BLaER1 (cell line): ENCODE data around the gene ARHGEF33.
"Not testable (repeated sequence)": the region's sequence is repeated elsewhere in the genome, so short reads cannot be mapped to it uniquely, and the experiment has no call there.

ENCODE experiments used
- H3K27ac ChIP-seq: shearing (Covaris generic); formaldehyde crosslinking; 2 replicates; pipeline ENCODE4 v1.8.1; 2022
- H3K27me3 ChIP-seq: shearing (Covaris generic); formaldehyde crosslinking; 2 replicates; pipeline ENCODE4 v1.8.1; 2022
- H3K36me3 ChIP-seq: shearing (Covaris generic); formaldehyde crosslinking; 2 replicates; pipeline ENCODE4 v1.8.1; 2022
- H3K4me1 ChIP-seq: shearing (Covaris generic); formaldehyde crosslinking; 2 replicates; pipeline ENCODE4 v1.8.1; 2022
- H3K4me2 ChIP-seq: shearing (Covaris generic); formaldehyde crosslinking; 2 replicates; pipeline ENCODE4 v1.8.1; 2022
- H3K4me3 ChIP-seq: shearing (Covaris generic); formaldehyde crosslinking; 2 replicates; pipeline ENCODE4 v1.8.1; 2022
- H3K9ac ChIP-seq: shearing (Covaris generic); formaldehyde crosslinking; 2 replicates; pipeline ENCODE4 v1.8.1; 2022
- H3K9me3 ChIP-seq: shearing (Covaris generic); formaldehyde crosslinking; 2 replicates; pipeline ENCODE4 v1.8.1; 2022
- H4K20me1 ChIP-seq: shearing (Covaris generic); formaldehyde crosslinking; 2 replicates; pipeline ENCODE4 v1.8.1; 2022
- Cebpa-rat ChIP-seq: shearing (Covaris generic); IDR thresholded peaks from 2 replicates; pipeline ENCODE4 v1.8.1; 2022

The ARHGEF33 gene

DNA sequence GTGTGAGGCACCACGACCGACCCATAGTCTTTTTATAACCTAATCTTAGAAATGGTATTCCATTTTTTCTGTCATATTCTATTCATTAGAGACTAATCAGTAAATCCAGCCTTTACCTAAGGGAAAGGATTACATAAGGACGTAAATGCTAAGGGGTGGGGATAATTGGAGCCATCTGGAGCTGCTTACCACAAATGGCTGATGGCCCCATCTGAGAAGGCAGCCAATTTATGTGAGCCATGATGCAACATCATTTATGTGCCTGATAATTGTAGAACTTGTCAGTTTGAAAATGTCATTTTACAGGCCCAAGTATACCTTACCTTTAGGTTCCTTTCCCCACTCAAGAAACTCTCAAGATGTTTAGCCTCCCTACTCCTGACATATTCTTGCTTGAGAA, 44.0 kb downstream of the ARHGEF33 start:
- Histone ChIP-seq H4K20me1 (no peaks in the 10 kb centered on the region), H3K4me1 (0 out of 2 replicates have a peak, but pooled peaks cover 4% of the 10 kb centered on the region), H3K36me3 (no peaks in the 10 kb centered on the region), H3K9ac (no peak overlapping the region), H3K27ac (no peak overlapping the region), H3K4me2 (no peak overlapping the region), H3K4me3 (no peak overlapping the region), H3K9me3 (no peaks in the 10 kb centered on the region), H3K27me3 (no peaks in the 10 kb centered on the region)
- TF ChIP-seq Cebpa-rat: no peak

GRCh38 chr2:38934742-38935141, 45.1 kb downstream of the ARHGEF33 start:
- Histone ChIP-seq H3K9ac (no peak overlapping the region), H3K4me3 (no peak overlapping the region), H3K9me3 (no peaks in the 10 kb centered on the region), H3K27ac (no peak overlapping the region), H3K4me2 (0 out of 2 replicates have a peak overlapping the region, but pooled peaks have one; percentile 7), H4K20me1 (no peaks in the 10 kb centered on the region), H3K27me3 (no peaks in the 10 kb centered on the region), H3K36me3 (no peaks in the 10 kb centered on the region), H3K4me1 (0 out of 2 replicates have a peak, but pooled peaks cover 4% of the 10 kb centered on the region)
- no peak for TF ChIP-seq Cebpa-rat

GRCh38 chr2:38935568-38936172, 46.0 kb downstream of the ARHGEF33 start:
- Histone ChIP-seq H3K27me3 (no peaks in the 10 kb centered on the region), H3K4me1 (0 out of 2 replicates have a peak, but pooled peaks cover 4% of the 10 kb centered on the region), H3K27ac (no peak overlapping the region), H3K36me3 (no peaks in the 10 kb centered on the region), H3K4me2 (no peak overlapping the region), H4K20me1 (no peaks in the 10 kb centered on the region), H3K9ac (no peak overlapping the region), H3K9me3 (no peaks in the 10 kb centered on the region), H3K4me3 (no peak overlapping the region)
- no peak for TF ChIP-seq Cebpa-rat

DNA sequence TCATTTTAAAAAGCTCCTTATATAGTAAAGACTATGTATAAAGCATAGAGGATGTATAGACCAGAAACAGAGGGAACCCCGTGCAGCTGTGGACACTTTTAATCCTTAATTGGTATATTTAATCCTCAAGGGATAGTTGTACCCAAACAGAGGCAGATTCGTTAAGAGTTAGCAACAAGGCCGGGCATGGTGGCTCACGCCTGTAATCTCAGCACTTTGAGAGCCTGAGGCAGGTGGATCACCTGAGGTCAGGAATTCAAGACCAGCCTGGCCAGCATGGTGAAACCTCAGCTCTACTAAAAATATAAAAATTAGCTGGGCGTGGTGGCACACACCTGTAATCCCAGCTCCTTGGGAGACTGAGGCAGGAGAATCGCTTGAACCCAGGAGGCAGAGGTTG, 46.8 kb downstream of the ARHGEF33 start:
- H3K4me1 ChIP-seq, H3K9ac ChIP-seq, H3K36me3 ChIP-seq, H4K20me1 ChIP-seq, H3K27ac ChIP-seq, H3K4me2 ChIP-seq, H3K27me3 ChIP-seq, H3K9me3 ChIP-seq, H3K4me3 ChIP-seq: not testable (repeated sequence)

GRCh38 chr2:38937548-38937947, 47.9 kb downstream of the ARHGEF33 start:
- H3K9ac ChIP-seq: no peak overlapping the region
- no peak overlapping the region for H3K27ac ChIP-seq
- no peaks in the 10 kb centered on the region for H3K36me3 ChIP-seq
- 0 out of 2 replicates have a peak, but pooled peaks cover 4% of the 10 kb centered on the region for H3K4me1 ChIP-seq
- no peak overlapping the region for H3K4me2 ChIP-seq
- TF ChIP-seq Cebpa-rat: no peak
- H4K20me1 ChIP-seq: no peaks in the 10 kb centered on the region
- H3K4me3 ChIP-seq: no peak overlapping the region
- H3K27me3 ChIP-seq: no peaks in the 10 kb centered on the region
- no peaks in the 10 kb centered on the region for H3K9me3 ChIP-seq

- Histone ChIP-seq H3K4me2 (no peak overlapping the region), H4K20me1 (no peaks in the 10 kb centered on the region), H3K9ac (no peak overlapping the region), H3K4me1 (no peaks in the 10 kb centered on the region), H3K36me3 (no peaks in the 10 kb centered on the region), H3K27ac (no peak overlapping the region), H3K4me3 (no peak overlapping the region), H3K9me3 (no peaks in the 10 kb centered on the region), H3K27me3 (no peaks in the 10 kb centered on the region)
- no peak for TF ChIP-seq Cebpa-rat
Measured at GRCh38 chr2:38940746-38941145, 51.1 kb downstream of the ARHGEF33 start.

GRCh38 chr2:38943784-38944183, 54.1 kb downstream of the ARHGEF33 start:
- Histone ChIP-seq H4K20me1 (no peaks in the 10 kb centered on the region), H3K36me3 (no peaks in the 10 kb centered on the region), H3K4me3 (no peak overlapping the region), H3K27ac (no peak overlapping the region), H3K27me3 (no peaks in the 10 kb centered on the region), H3K4me1 (no peaks in the 10 kb centered on the region), H3K9me3 (no peaks in the 10 kb centered on the region), H3K4me2 (no peak overlapping the region), H3K9ac (no peak overlapping the region)
- TF ChIP-seq Cebpa-rat: no peak

DNA sequence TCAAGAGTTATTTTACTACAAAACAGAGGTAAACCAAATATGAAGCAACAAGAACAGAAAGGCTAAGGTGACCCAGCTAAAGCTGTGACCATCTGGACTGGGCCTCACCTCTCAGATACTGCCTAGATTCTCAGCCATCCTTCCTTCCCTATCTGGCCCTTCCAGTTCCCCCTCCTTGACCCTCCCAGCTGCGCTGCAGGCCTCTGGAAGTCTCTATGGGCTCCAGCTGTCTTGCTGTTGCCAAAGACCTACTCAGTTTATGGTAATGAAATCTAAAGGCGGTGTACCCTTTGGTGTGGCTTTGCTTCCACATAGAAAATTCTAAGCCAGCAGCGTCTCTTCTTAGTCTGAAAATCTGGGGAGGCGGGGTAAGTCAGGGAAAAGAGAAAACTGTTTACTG, 55.7 kb downstream of the ARHGEF33 start:
- Histone ChIP-seq H3K27me3 (no peaks in the 10 kb centered on the region), H3K4me2 (no peak overlapping the region), H3K4me1 (no peaks in the 10 kb centered on the region), H3K4me3 (no peak overlapping the region), H3K27ac (no peak overlapping the region), H3K9me3 (no peaks in the 10 kb centered on the region), H3K9ac (no peak overlapping the region), H3K36me3 (no peaks in the 10 kb centered on the region), H4K20me1 (no peaks in the 10 kb centered on the region)
- TF ChIP-seq Cebpa-rat: no peak

DNA sequence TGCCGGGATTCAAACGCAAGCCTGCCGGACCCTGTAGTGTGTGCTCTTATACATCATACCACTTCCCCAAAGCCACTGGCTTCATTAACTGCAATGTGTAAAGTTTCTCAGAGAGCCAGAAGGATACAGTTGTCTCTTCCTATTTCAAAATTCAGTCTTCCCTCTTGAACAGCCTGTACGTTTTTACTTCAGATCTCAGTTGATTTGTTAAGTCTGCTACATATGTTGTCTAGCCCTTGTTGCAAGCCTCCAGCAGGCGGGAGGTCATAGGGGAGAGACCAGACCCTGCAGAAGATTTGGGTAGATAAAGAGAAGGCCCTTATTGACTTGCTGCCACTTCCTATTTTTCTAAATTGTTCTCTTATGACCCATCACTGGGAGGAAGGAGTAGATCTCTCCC, 56.2 kb downstream of the ARHGEF33 start:
- Histone ChIP-seq H3K27ac (no peak overlapping the region), H3K9ac (no peak overlapping the region), H3K27me3 (no peaks in the 10 kb centered on the region), H4K20me1 (no peaks in the 10 kb centered on the region), H3K4me3 (no peak overlapping the region), H3K4me1 (no peaks in the 10 kb centered on the region), H3K4me2 (no peak overlapping the region), H3K9me3 (no peaks in the 10 kb centered on the region), H3K36me3 (no peaks in the 10 kb centered on the region)
- TF ChIP-seq Cebpa-rat: no peak

GRCh38 chr2:38947241-38948239, 57.9 kb downstream of the ARHGEF33 start:
- Histone ChIP-seq H3K27ac (no peak overlapping the region), H3K36me3 (no peaks in the 10 kb centered on the region), H3K27me3 (no peaks in the 10 kb centered on the region), H3K4me2 (no peak overlapping the region), H3K9me3 (no peaks in the 10 kb centered on the region), H4K20me1 (no peaks in the 10 kb centered on the region), H3K9ac (no peak overlapping the region), H3K4me3 (no peak overlapping the region), H3K4me1 (no peaks in the 10 kb centered on the region)
- TF ChIP-seq Cebpa-rat: no peak
